Right renal pelvis (tissue), 4 donors: ENCODE data around the gene ENSA. TPM values are rescaled to one million over a fixed set of nuclear protein-coding genes. Genes with fewer than 3 reads are reported as not detected.
"Not testable (repeated sequence)": the region's sequence is repeated elsewhere in the genome, so short reads cannot be mapped to it uniquely, and the experiment has no call there.

Experiments
- DNase-seq, 4 donors: peaks; one replicate each; pipeline ENCODE4 v3.0.0-alpha.2; 2013; ENCODE audit warnings: low read depth in 4 of 4, low spot score in 3 of 4, missing footprints in 1 of 4
- polyA plus RNA-seq, 4 donors: library from polyadenylated mRNA; unstranded; fragments of 120-200 nt; gene quantifications; one replicate each; pipeline ENCODE4 v1.2.1, GENCODE V29; 2013; ENCODE audit not compliant: insufficient read length in 4 of 4

Gene ENSA
- polyA plus RNA-seq, 4 donors = 220 to 235 (median 227) TPM

GRCh38 chr1:150622303-150622975 is 7.0 kb downstream of the ENSA start:
- DNase-seq = no peak

DNA sequence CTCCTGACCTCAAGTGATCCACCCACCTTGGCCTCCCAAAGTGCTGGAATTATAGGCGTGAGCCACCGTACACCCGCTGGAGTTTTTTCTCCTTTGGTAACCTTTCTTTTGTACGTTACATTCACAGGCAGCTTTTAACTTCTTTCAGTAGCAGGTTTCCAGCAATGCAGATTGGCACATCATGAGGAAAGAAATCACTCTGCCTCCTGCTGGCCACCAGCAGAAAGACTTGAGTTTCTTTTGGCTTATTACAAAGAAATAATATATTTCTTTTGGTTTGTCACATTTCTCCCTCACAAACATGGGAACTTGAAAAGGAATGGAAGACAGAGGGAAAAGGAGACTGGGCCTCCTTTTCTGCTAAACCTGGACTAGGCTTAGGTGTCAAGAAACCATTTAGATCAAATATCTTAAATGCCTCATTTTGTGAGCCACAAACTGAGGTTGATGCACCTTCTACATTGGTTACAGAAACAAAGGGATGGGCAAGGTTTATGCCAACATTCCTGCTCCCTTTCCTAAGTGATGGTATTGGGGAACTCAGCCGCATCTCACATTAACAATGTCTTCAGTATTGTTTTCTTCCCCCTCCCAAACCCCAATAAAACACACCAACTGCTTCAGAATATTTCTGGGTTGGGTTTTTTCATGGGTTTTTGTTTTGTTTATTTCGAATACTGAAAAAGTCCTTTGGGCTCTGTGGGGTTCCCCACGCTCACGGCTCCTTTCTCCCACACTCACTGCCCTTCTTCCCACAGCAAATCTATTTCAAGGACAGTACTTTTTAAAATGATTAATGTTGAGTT is 7.7 kb downstream of the ENSA start:
- peak in 1 of 4 donors; percentile 35 for DNase-seq

- no peak for DNase-seq
Observed at GRCh38 chr1:150620919-150621318, 8.5 kb downstream of the ENSA start.

DNA sequence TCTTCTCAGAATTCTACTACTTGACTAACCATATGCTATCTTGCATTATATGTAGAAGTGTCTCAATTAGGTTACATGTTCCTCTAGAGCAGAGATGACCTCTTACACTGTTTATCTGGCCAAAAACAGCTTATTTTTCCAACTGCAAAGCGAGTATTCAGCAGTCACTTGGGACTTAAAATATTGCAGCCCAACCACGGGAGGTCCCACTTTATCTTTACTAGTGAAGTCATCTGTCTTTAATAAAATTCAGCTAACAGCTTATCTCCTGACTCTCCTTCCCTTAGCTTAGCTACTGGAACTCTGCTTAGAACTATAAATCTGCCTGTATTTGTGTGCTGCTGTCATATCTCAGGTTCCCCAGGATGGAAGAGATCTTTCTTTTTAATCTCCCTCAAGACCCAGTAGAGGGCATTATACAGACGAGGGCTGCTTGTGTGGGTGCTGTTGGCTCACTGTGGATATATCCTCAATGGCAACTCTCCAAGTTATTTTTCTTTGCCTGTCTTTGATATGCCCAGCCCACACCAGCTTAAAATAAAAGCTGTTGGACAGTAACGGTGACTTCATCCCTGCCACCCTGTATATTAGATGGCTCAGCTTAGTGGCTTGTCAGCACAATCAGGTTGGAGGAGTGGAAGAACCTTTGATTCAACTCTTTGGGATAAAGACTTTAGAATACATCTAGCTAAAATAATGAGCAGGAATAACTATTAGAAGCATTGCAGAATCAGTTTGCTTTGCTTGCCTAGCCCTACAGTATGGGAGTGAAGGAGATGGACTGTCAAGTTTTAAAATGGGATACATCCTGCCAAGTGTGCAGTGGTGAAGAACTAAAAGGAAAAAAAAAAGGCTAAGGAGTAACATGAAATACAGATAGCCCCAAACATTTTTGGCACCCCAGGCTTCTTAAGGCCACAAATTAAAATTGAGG is 9.6 kb downstream of the ENSA start:
- no peak for DNase-seq

DNA sequence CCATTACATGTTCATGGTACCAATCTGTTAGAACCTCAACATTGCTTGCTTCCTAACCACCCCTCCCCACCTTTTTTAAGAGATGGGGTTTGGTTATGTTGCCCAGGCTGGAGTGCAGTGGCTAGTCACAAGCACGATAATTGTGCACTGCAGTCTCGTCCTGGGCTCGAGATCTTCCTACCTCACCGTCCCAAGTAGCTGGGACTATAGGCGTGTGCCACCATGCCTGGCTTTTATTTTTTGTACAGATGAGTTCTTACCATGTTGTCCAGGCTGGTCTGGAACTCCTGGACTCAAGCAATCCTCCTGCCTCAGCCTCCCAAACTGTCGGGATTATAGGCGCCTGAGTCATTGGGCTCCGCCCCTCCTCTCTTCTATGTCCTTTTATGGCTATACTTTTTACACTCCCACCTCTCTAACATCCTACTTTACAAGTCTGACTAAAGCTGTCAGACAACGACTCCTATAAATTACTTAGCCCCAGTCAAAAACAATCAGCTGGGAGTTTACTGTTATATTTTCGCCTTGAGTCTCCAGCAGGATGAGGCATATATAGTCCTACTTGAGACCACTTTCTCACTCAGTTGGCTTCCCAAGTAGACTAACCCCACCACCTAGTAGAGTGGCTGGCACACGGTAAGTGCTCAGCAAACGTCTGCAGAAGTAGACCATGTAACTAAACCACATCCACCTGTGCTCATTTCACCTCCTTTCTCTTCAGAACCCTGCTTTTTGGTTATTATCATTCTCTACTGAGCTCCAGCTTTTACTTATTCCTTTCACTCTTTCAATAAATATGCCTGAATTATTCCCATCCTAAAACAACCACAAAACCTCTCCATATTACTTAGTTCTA is 13.8 kb downstream of the ENSA start:
- no peak for DNase-seq

DNA sequence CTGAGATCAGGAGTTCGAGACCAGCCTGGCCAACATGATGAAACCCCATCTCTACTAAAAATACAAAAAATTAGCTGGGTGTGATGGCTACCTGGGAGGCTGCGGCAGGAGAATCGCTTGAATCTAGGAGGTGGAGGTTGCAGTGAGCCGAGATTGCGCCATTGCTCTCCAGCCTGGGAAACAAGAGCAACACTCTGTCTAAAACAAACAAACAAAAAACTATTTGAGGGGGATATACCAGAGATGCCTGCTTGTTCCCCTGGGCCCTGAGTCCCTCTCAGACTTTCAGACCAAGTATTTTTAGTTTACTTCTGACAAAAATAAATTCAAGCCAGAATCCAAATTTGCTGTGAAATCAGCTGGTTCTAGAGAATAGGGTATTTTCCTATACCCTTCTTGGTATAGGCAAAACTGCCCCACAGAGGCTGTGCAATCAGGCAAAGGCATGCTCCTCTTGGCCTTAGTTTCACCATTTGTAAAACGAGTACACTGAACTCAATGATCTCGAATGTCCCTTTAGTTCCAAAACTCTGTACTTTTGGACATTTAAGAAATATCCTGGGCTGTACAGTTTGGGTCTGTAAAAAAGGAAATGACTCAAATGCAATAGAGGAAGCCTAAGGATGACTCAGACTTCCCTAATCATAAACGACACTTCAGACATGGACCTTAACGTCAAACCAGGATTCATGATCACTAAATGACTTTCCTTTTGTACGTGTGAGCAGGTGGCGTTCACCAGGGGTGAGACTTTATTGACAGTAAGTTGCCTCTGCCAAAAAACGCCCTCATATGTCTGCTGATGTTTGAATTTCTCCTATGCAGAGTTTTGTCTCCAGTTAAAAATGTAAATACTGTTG is 16.1 kb downstream of the ENSA start:
- no peak for DNase-seq

GRCh38 chr1:150612014-150612345 is 17.4 kb downstream of the ENSA start:
- DNase-seq = no peak

DNA sequence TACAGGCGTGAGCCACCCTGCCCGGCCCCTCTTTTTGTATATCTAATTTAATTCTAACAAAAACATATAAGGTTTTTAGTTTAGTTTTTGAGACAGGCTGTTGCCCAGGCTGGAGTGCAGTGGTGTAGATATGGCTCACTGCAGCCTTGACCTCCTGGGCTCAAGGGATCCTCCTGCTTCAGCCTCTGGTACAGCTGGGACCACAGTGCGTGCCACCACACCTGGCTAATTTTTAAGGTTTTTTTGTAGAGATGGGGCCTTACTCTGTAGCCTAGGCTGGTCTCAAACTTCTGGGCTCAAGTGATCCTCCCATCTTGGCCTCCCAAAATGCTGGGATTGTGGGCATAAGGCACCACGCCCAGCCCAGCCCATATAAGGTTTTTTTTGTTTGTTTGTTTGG is 18.8 kb downstream of the ENSA start:
- no peak for DNase-seq

DNA sequence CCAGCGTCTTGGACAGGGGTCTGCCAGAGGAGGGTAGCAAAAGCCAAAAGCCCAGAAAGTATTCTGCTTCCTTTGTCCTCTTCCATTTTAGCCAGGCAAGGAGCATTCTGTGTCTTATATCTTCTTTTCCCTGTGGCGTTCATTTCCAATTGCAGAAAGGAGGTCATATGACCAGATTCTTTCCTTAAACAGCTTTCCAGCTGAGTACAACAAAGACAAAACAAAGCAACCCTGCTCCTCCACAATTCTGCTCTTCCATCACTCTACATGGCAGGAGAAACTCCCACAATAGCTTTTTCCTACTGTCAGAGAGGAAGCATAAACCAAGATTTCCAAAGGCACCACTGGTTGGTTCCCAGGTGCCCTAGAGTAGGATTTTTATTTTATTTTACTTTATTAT is 19.7 kb downstream of the ENSA start:
- DNase-seq = no peak

DNA sequence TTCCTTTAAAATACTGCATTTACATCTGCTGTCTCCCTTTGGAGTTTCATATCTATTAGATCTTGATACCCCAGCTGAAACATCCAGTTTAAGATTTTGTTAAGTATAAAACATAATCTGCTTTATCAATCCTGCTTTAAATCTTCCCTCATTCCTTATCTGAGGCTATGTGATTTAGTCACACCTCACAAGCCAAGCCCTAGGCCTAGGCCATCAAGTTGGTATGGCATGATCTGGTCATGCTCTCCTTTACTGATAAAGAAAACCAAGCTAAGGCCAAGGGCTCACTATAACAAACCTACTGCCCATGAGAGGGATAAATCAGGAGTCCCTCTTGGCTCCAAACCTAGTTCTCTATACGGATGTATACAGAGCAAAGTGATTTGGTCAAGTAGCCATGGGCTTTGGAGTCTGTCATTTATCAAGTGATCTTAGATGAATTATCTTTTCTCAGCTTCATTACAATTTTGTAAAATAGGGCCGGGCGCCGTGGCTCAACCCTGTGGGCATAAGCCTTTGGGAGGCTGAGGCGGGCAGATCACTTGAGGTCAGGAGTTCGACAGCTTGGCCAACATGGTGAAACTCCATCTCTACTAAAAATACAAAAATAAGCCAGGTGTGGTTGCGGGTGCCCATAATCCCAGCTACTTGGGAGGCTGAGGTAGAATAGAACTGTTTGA is 22.8 kb downstream of the ENSA start:
- DNase-seq = no peak

- DNase-seq = not testable (repeated sequence)
Observed at GRCh38 chr1:150605451-150605731, 24.0 kb downstream of the ENSA start.

DNA sequence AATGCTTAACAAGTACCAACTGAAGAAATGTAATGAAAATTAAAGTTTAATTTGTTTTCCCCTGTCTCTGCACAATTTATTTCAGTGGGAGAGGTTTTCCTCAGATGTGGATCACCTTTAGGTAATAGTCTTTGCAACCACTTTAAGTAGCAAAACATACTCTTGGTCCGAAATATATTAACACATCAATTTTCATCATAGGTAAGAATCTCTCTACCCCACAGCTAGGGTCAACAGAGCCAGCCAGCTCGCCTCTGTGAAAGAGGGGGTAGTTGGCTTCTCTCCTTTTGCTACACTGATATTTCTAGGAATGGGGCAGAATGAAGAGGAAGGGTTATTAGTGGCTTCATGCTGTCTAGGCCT is 25.2 kb downstream of the ENSA start:
- no peak for DNase-seq

GRCh38 chr1:150603711-150604110 is 25.7 kb downstream of the ENSA start:
- no peak for DNase-seq

GRCh38 chr1:150602372-150602771 is 27.0 kb downstream of the ENSA start:
- DNase-seq = not testable (repeated sequence)

- DNase-seq = no peak
Observed at GRCh38 chr1:150601540-150601939, 27.9 kb downstream of the ENSA start.

- not testable (repeated sequence) for DNase-seq
Observed at GRCh38 chr1:150598346-150598745, 31.1 kb downstream of the ENSA start.

GRCh38 chr1:150596976-150597375 is 32.4 kb downstream of the ENSA start:
- no peak for DNase-seq

- no peak for DNase-seq
Observed at GRCh38 chr1:150596095-150596892, 33.1 kb downstream of the ENSA start.
